ENCODE results near the gene UGT1A5. TPM values are rescaled to one million over a fixed set of nuclear protein-coding genes. Genes with fewer than 3 reads are reported as not detected.

Gene UGT1A5
- total RNA-seq, 3 donors from 2014 or later, result not detected

GRCh38 chr2:233791151-233791882 lies 78.6 kb downstream of the UGT1A5 start:
- no peak for DNase-seq (ENCODE audit: low spot score in 2 of 2)
- Histone ChIP-seq H3K9me3 (no peaks in the 10 kb centered on the region), H3K27me3 (no peaks in the 10 kb centered on the region), H3K36me3 (no peaks in the 10 kb centered on the region), H3K27ac (no peak overlapping the region), H3K4me3 (no peak overlapping the region), H3K4me1 (no peaks in the 10 kb centered on the region)
- intact Hi-C loops (cut with DNase I; ENCODE audit: low total_unique reads), result no loop called here
- TF ChIP-seq CTCF (IDR thresholded peaks at IDR 0.05) (no peak), POLR2AphosphoS5 (IDR thresholded peaks at IDR 0.05) (no peak), POLR2A (IDR thresholded peaks at IDR 0.05) (no peak)

GRCh38 chr2:233791883-233792329 lies 79.2 kb downstream of the UGT1A5 start:
- TF ChIP-seq POLR2AphosphoS5 (IDR thresholded peaks at IDR 0.05), result no peak
- no peak for TF ChIP-seq CTCF (IDR thresholded peaks at IDR 0.05)
- TF ChIP-seq POLR2A (IDR thresholded peaks at IDR 0.05), result no peak
- no peak for DNase-seq (ENCODE audit: low spot score in 2 of 2)
- no peaks in the 10 kb centered on the region for H3K9me3 ChIP-seq
- intact Hi-C loops (cut with DNase I; ENCODE audit: low total_unique reads), result no loop called here
- H3K36me3 ChIP-seq, result no peaks in the 10 kb centered on the region
- no peak overlapping the region for H3K4me3 ChIP-seq
- no peak overlapping the region for H3K27ac ChIP-seq
- no peaks in the 10 kb centered on the region for H3K27me3 ChIP-seq
- no peaks in the 10 kb centered on the region for H3K4me1 ChIP-seq

- H3K27me3 ChIP-seq, result no peaks in the 10 kb centered on the region
- H3K9me3 ChIP-seq, result no peaks in the 10 kb centered on the region
- H3K4me1 ChIP-seq, result no peaks in the 10 kb centered on the region
- no peak overlapping the region for H3K27ac ChIP-seq
- intact Hi-C loops (cut with DNase I; ENCODE audit: low total_unique reads), result no loop called here
- H3K36me3 ChIP-seq, result no peaks in the 10 kb centered on the region
- DNase-seq (ENCODE audit: low spot score in 2 of 2), result no peak
- H3K4me3 ChIP-seq, result no peak overlapping the region
- no peak for TF ChIP-seq POLR2A (IDR thresholded peaks at IDR 0.05)
- no peak for TF ChIP-seq CTCF (IDR thresholded peaks at IDR 0.05)
- TF ChIP-seq POLR2AphosphoS5 (IDR thresholded peaks at IDR 0.05), result no peak
These were observed 80.0 kb downstream of the UGT1A5 start for GRCh38 chr2:233792720-233793119.

GRCh38 chr2:233793465-233794127 lies 80.9 kb downstream of the UGT1A5 start:
- H3K9me3 ChIP-seq, result no peaks in the 10 kb centered on the region

More at GRCh38 chr2:233793465-233794127, 80.9 kb downstream of the UGT1A5 start:
- DNase-seq (ENCODE audit: low spot score in 2 of 2), result no peak
- H3K27ac ChIP-seq, result no peak overlapping the region
- no peaks in the 10 kb centered on the region for H3K4me1 ChIP-seq
- TF ChIP-seq POLR2A (IDR thresholded peaks at IDR 0.05) (no peak), POLR2AphosphoS5 (IDR thresholded peaks at IDR 0.05) (no peak), CTCF (IDR thresholded peaks at IDR 0.05) (no peak)
- intact Hi-C loops (cut with DNase I; ENCODE audit: low total_unique reads), result no loop called here
- H3K4me3 ChIP-seq, result no peak overlapping the region
- H3K27me3 ChIP-seq, result no peaks in the 10 kb centered on the region
- H3K36me3 ChIP-seq, result no peaks in the 10 kb centered on the region
